MM.1S (cell line): ENCODE data around the gene MYMK.

ENCODE experiments used
- CTCF ChIP-seq: fragments of 300-600 bp; sonication (generic); IDR thresholded peaks from 2 replicates; pipeline ENCODE4 v1.5.1; 2016; ENCODE audit warnings: antibody characterized with exemption, low read length, mixed read lengths
- EZH2phosphoT487 ChIP-seq: fragments of 300-600 bp; sonication (generic); IDR thresholded peaks from 2 replicates; pipeline ENCODE4 v1.6.1; 2018; ENCODE audit warnings: antibody characterized with exemption, low read length

- TF ChIP-seq CTCF (no peak), EZH2phosphoT487 (no peak)
Measured at GRCh38 chr9:133471551-133472276, 53.0 kb downstream of the MYMK start.
